ENCODE measurements around the gene ITPR1. TPM values are rescaled to one million over a fixed set of nuclear protein-coding genes. Genes with fewer than 3 reads are reported as not detected.

The ITPR1 gene
- total RNA-seq, 2 donors from 2014 or later: 29.3 to 29.8 TPM

DNA sequence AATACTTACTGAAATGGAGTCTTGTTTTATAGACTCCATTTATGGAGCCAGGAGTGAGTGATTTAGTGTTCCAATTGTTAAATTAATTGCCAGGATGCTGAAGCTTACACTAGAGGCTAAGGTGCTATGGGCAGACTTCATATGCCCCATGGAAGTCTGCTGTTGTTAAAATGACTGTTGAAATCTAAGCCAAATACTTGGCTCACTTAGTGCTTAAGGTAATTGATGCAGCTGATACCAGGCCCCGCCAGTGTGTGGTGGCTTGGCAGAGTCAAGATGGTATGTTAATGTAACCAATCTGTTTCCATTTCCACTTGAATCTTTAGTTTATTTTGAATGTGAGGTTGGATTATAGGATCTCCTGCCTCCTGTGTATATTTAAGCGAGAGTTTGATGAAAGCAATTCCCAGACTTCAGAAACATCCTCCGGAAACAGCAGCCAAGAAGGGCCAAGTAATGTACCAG lies 187.1 kb downstream of the ITPR1 start:
- Histone ChIP-seq H3K27me3 (no peaks in the 10 kb centered on the region), H3K36me3 (replicated peaks in 1 of 2; ENCODE audit: insufficient read depth in 1 of 2, low read depth in 2 of 2) (no peaks in the 10 kb centered on the region), H3K4me1 (no peaks in the 10 kb centered on the region), H3K9me3 (no peaks in the 10 kb centered on the region), H3K27ac (no peak overlapping the region), H3K4me3 (no peak overlapping the region)
- WGBS, 2 donors: 82 to 90% methylated on average over 3 of the region's 3 CpGs
- intact Hi-C loops (cut with DNase I): no loop called here
- TF ChIP-seq, protein P1, sequence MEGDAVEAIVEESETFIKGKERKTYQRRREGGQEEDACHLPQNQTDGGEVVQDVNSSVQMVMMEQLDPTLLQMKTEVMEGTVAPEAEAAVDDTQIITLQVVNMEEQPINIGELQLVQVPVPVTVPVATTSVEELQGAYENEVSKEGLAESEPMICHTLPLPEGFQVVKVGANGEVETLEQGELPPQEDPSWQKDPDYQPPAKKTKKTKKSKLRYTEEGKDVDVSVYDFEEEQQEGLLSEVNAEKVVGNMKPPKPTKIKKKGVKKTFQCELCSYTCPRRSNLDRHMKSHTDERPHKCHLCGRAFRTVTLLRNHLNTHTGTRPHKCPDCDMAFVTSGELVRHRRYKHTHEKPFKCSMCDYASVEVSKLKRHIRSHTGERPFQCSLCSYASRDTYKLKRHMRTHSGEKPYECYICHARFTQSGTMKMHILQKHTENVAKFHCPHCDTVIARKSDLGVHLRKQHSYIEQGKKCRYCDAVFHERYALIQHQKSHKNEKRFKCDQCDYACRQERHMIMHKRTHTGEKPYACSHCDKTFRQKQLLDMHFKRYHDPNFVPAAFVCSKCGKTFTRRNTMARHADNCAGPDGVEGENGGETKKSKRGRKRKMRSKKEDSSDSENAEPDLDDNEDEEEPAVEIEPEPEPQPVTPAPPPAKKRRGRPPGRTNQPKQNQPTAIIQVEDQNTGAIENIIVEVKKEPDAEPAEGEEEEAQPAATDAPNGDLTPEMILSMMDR (IDR thresholded peaks at IDR 0.05): no peak
- no peak for TF ChIP-seq POLR2A (IDR thresholded peaks at IDR 0.05)
- ATAC-seq: no peak
- no peak for DNase-seq

DNA sequence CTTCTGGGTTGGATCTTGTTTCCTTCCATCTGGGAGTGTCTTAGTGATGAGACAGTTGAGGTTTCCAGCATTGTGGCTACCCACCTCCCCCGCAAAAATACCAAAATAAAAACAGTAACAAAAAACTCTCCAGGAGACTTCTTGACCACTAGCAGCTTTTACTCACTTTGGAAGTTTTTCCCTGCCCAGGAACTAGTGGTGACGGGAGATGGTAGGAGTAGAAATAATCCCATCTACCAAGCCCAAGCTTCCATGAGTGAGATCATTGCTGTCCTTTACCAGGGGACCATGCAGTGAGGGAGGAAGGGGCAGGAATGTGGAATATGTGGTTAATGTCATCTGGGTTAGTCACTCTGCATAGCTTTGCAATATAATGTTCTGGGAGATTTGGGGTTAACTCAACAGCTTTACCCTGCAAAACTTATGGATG lies 187.7 kb downstream of the ITPR1 start:
- H3K27me3 ChIP-seq: no peaks in the 10 kb centered on the region
- WGBS, 2 donors: 94 to 100% methylated on average over 2 of the region's 2 CpGs
- no peaks in the 10 kb centered on the region for H3K36me3 ChIP-seq (replicated peaks in 1 of 2; ENCODE audit: insufficient read depth in 1 of 2, low read depth in 2 of 2)
- no peaks in the 10 kb centered on the region for H3K9me3 ChIP-seq
- intact Hi-C loops (cut with DNase I): no loop called here
- no peaks in the 10 kb centered on the region for H3K4me1 ChIP-seq
- H3K4me3 ChIP-seq: no peak overlapping the region
- ATAC-seq (no peak), DNase-seq (no peak)
- TF ChIP-seq, protein P1 (IDR thresholded peaks at IDR 0.05): no peak
- TF ChIP-seq POLR2A (IDR thresholded peaks at IDR 0.05): no peak
- no peak overlapping the region for H3K27ac ChIP-seq

DNA sequence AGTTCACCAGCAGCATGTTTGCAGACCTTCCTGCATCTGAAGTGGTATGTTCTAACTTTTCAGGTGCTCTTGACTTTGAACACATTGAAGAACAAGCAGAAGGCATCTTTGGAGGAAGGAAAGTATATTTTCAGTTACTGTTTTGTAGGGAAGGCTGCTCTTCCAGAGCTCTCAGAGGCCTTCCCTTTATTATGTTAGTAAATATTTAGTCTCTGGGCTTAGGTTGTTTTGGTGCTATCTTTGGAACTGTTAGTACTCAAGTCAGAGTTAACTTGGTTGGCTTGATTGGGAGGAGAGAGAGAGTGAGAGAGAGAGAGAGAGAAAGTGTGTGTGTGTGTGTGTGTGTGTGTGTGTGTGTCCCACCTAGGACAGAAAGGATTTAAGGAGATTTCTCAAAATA lies 188.2 kb downstream of the ITPR1 start:
- no peak overlapping the region for H3K27ac ChIP-seq
- no peaks in the 10 kb centered on the region for H3K27me3 ChIP-seq
- H3K4me1 ChIP-seq: peaks cover under 1% of the 10 kb centered on the region
- no peaks in the 10 kb centered on the region for H3K9me3 ChIP-seq
- no peak for TF ChIP-seq POLR2A (IDR thresholded peaks at IDR 0.05)
- TF ChIP-seq, protein P1 (IDR thresholded peaks at IDR 0.05): no peak
- no peak overlapping the region for H3K4me3 ChIP-seq
- no peak for DNase-seq
- no peak for ATAC-seq
- intact Hi-C loops (cut with DNase I): no loop called here
- no peaks in the 10 kb centered on the region for H3K36me3 ChIP-seq (replicated peaks in 1 of 2; ENCODE audit: insufficient read depth in 1 of 2, low read depth in 2 of 2)

DNA sequence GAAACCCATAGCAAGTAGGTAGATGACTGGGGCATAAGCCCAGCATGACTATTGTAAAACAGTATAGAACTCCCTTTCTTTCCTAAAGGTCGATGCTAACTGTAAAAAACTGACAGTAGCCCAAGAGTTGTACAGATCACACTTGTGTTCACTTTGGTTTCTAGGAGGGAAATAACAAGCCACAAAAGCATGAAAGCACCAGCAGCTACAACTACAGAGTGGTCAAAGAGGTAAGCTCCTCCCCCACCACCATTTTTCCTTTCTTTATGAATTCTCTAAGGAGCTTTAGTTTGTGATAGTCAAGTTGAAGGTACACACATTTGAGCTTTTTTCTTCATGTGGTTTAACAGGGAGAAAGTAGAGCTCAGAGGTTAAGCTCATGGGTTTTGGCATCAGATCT lies 191.0 kb downstream of the ITPR1 start:
- intact Hi-C loops (cut with DNase I): no loop called here
- DNase-seq (no peak), ATAC-seq (no peak)
- TF ChIP-seq POLR2A (IDR thresholded peaks at IDR 0.05): no peak
- TF ChIP-seq, protein P1 (IDR thresholded peaks at IDR 0.05): no peak
- WGBS, 2 donors: 73 to 88% methylated on average over 1 of the region's 1 CpG
- Histone ChIP-seq H3K4me3 (no peak overlapping the region), H3K9me3 (no peaks in the 10 kb centered on the region), H3K27ac (no peak overlapping the region), H3K36me3 (replicated peaks in 1 of 2; ENCODE audit: insufficient read depth in 1 of 2, low read depth in 2 of 2) (no peaks in the 10 kb centered on the region), H3K4me1 (peaks cover 13% of the 10 kb centered on the region), H3K27me3 (no peaks in the 10 kb centered on the region)

DNA sequence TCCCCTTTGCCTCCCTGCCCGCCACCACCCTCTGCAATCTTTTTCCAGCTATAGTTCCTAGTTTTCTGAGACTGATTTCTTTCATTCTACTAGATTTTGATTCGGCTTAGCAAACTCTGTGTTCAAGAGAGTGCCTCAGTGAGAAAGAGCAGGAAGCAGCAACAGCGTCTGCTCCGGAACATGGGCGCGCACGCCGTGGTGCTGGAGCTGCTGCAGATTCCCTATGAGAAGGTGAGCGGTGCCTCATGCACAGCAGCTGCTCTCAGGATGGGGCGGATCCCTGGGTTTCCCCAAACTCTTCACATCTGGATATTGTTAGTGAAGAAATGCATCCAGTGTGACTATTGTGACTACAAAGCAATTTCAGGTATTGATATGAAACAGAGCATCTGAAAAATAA lies 191.8 kb downstream of the ITPR1 start:
- DNase-seq (no peak), ATAC-seq (no peak)
- no peak overlapping the region for H3K4me3 ChIP-seq
- no peak overlapping the region for H3K27ac ChIP-seq
- no peaks in the 10 kb centered on the region for H3K27me3 ChIP-seq
- no peak for TF ChIP-seq POLR2A (IDR thresholded peaks at IDR 0.05)
- TF ChIP-seq, protein P1 (IDR thresholded peaks at IDR 0.05): no peak
- H3K9me3 ChIP-seq: no peaks in the 10 kb centered on the region
- H3K36me3 ChIP-seq (replicated peaks in 1 of 2; ENCODE audit: insufficient read depth in 1 of 2, low read depth in 2 of 2): no peaks in the 10 kb centered on the region
- H3K4me1 ChIP-seq: peaks cover 13% of the 10 kb centered on the region
- 95 to 96% methylated on average over 10 of the region's 10 CpGs for WGBS, 2 donors
- intact Hi-C loops (cut with DNase I): no loop called here
